Epithelial cell of esophagus (primary cell): ENCODE results near the gene TMEM242.

ENCODE experiments used
- DNase-seq: peaks from one replicate; pipeline ENCODE4 v3.0.0; 2010; ENCODE audit warnings: low read depth
- H3K4me3 ChIP-seq: 2 replicates; pipeline ENCODE4 v1.5.1; 2011; ENCODE audit warnings: mild to moderate bottlenecking, low read length, control low read depth
- CTCF ChIP-seq: IDR thresholded peaks from 2 replicates; pipeline ENCODE4 v1.5.1; 2011; ENCODE audit warnings: low read depth, mild to moderate bottlenecking, low read length, control low read depth, inconsistent platforms; ENCODE audit not compliant: insufficient read depth; ENCODE audit errors: missing control alignments

TMEM242 gene

GRCh38 chr6:157246771-157247484 is 76.4 kb downstream of the TMEM242 start:
- DNase-seq = no peak
- no peak overlapping the region for H3K4me3 ChIP-seq
- no peak for TF ChIP-seq CTCF

GRCh38 chr6:157246048-157246630 is 77.2 kb downstream of the TMEM242 start:
- no peak for TF ChIP-seq CTCF
- DNase-seq = no peak
- no peak overlapping the region for H3K4me3 ChIP-seq

- no peak for TF ChIP-seq CTCF
- no peak overlapping the region for H3K4me3 ChIP-seq
- no peak for DNase-seq
Measured at GRCh38 chr6:157245436-157245835, 77.9 kb downstream of the TMEM242 start.

GRCh38 chr6:157244780-157245179 is 78.5 kb downstream of the TMEM242 start:
- no peak overlapping the region for H3K4me3 ChIP-seq
- TF ChIP-seq CTCF = no peak
- no peak for DNase-seq

GRCh38 chr6:157244175-157244574 is 79.1 kb downstream of the TMEM242 start:
- peak; percentile 31 for DNase-seq
- H3K4me3 ChIP-seq = no peak overlapping the region
- TF ChIP-seq CTCF = no peak

- H3K4me3 ChIP-seq = no peak overlapping the region
- TF ChIP-seq CTCF = no peak
- no peak for DNase-seq
Measured at GRCh38 chr6:157242791-157243190, 80.5 kb downstream of the TMEM242 start.

- no peak for TF ChIP-seq CTCF
- no peak overlapping the region for H3K4me3 ChIP-seq
- DNase-seq = no peak
Measured at GRCh38 chr6:157240960-157241311, 82.4 kb downstream of the TMEM242 start.
